Measurements from ENCODE around the gene CCR5AS. TPM values are rescaled to one million over a fixed set of nuclear protein-coding genes. Genes with fewer than 3 reads are reported as not detected.

Gene CCR5AS

DNA sequence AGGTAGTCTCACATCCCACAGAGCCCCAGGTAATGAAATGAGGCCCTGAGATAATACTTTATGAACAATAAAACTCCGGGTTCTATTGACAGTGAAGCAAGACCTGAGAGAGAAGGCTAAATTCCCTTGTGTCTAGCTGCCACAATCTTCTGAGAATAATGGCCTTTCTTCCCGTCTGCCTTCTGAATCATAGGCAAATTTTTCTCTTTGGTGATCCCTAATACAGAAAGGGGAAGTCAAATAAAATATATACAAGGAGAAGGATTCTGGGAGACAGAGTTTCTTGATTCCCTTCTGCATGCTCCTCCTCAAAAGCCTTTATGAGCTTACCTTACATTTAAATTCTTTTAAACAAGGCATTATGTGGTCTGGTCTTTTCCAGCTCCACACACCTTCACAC is 82.8 kb downstream of the CCR5AS start:
- no peak overlapping the region for H3K27ac Mint-ChIP-seq
- DNase-seq (ENCODE audit: low spot score), result no peak
- H3K27me3 Mint-ChIP-seq (ENCODE audit: insufficient read depth), result peaks cover 21% of the 10 kb centered on the region
- intact Hi-C loops (cut with micrococcal nuclease), result no loop called here
- H3K4me3 Mint-ChIP-seq, result no peak overlapping the region
- H3K36me3 Mint-ChIP-seq (ENCODE audit: low read depth), result peaks cover 4% of the 10 kb centered on the region
- H3K4me1 Mint-ChIP-seq (ENCODE audit: low read depth), result no peaks in the 10 kb centered on the region
- peaks cover 21% of the 10 kb centered on the region for H3K9me3 Mint-ChIP-seq

DNA sequence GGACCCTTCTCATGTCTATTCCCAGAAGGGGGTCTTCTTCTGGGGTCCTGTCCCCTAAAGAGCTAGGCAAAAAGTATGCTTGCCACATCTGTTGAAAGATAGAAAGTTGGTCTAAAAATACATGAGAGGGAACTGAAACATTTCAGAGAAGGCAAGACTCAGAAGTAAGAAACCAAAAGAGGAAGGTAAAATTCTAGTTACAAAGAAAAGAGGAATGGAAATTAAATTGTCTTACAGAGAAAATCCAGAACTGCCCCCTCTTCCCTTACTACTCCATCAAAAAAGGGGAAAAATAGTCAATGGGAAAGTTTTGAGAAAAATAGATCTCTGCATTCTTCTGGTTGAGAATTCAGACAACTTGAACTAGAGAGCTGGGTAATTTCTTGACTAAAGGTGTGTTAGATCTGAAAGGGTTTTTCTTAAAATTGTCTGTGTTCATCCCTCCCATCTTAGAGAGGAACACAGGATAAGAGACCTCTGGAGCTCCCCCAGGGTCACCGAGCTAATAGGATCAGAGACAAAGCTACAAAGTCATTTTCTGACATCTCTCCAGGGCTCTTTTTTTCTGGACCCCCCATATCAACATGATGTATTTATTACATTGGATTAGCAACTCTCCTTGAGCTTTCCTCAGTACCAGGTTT is 85.3 kb downstream of the CCR5AS start:
- intact Hi-C loops (cut with micrococcal nuclease), result no loop called here
- Mint-ChIP-seq H3K4me1 (ENCODE audit: low read depth) (no peaks in the 10 kb centered on the region), H3K4me3 (no peak overlapping the region), H3K27me3 (ENCODE audit: insufficient read depth) (peaks cover 21% of the 10 kb centered on the region), H3K36me3 (ENCODE audit: low read depth) (peaks cover 12% of the 10 kb centered on the region), H3K9me3 (peaks cover 34% of the 10 kb centered on the region), H3K27ac (no peak overlapping the region)
- DNase-seq (ENCODE audit: low spot score), result no peak

DNA sequence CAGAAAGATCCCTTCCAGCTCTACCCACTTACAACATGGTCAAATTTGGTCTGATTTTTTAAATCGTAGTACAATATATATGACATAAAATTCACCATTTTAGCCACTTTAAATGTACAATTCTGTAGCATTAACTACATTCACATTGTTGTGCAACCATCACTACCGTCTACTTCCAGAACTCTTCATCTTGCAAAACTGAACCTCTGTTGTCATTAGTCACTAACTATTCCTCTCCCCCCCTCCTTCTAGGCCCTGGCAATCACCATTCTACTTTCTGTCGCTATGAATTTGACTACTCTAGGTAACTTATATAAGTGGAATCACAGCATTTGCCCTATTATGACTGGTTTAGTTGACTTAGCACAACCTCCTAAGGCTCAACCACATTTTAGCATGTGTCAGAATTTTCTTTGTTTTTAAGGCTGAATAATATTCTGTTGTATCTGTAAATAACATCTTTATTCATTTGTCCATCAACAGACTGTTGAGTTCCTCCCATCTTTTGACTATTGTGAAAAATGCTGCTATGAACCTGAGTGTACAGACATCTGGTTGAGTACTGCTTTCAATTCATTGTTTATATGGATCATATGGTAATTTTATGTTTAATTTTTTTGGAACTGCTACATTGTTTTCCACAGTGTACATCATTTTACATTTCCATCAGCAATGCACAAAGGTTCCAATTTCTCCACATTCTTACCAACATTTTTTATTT is 88.5 kb downstream of the CCR5AS start:
- intact Hi-C loops (cut with micrococcal nuclease), result no loop called here
- no peak for DNase-seq (ENCODE audit: low spot score)
- no peak overlapping the region for H3K4me3 Mint-ChIP-seq
- peaks cover 12% of the 10 kb centered on the region for H3K36me3 Mint-ChIP-seq (ENCODE audit: low read depth)
- peaks cover 18% of the 10 kb centered on the region for H3K27me3 Mint-ChIP-seq (ENCODE audit: insufficient read depth)
- H3K4me1 Mint-ChIP-seq (ENCODE audit: low read depth), result peaks cover 7% of the 10 kb centered on the region
- peaks cover 34% of the 10 kb centered on the region for H3K9me3 Mint-ChIP-seq
- no peak overlapping the region for H3K27ac Mint-ChIP-seq

DNA sequence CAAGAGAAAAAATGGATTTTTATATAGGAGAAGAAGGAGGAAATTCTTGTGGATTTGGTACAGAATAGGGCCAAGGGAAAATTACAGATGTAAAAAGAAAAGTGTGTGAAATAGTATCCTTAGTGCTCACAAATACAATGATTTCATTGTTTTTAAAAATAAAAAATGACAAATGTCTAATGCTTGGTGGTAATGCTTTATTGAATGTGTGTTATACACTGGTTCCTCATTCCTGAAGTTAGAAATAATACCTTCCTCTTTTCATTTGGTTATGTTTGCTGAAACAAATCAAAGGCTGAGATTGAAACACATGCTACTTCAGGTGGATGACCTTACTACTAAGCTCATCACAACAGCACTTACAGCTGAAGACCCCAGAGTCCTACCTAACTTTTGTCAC is 90.7 kb downstream of the CCR5AS start:
- no peak overlapping the region for H3K4me3 Mint-ChIP-seq
- H3K27me3 Mint-ChIP-seq (ENCODE audit: insufficient read depth), result peaks cover 12% of the 10 kb centered on the region

DNA sequence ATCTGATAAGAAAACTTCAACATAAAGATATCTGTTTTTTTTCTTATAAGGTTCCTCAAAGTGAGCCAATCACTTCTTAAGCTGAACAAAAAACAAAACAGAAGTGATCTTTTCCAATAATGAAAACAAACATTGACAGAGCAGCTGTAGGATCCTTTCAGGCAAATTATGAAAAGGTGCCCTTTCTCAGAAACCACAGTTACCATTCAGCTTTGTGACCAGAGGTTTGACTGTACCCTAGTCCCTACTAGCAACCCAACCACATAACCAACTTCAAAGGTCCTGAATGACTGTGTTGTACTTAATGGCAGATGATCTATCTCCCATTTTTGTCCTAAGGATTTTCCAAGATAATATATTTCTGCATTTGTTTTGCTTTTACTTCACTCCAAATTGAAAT is 92.3 kb downstream of the CCR5AS start:
- Mint-ChIP-seq H3K27me3 (ENCODE audit: insufficient read depth) (peaks cover 10% of the 10 kb centered on the region), H3K4me1 (ENCODE audit: low read depth) (peaks cover 7% of the 10 kb centered on the region), H3K36me3 (ENCODE audit: low read depth) (peaks cover 16% of the 10 kb centered on the region), H3K27ac (no peak overlapping the region), H3K9me3 (peaks cover 27% of the 10 kb centered on the region), H3K4me3 (no peak overlapping the region)
- intact Hi-C loops (cut with micrococcal nuclease), result loop anchor here (1.0 to 2.0 kb wide), 2 partner anchors 15 to 38 kb away; no protein-coding TSS in a partner anchor
- DNase-seq (ENCODE audit: low spot score), result no peak

More for the DNA sequence above, 90.7 kb downstream of the CCR5AS start:
- DNase-seq (ENCODE audit: low spot score), result no peak
- intact Hi-C loops (cut with micrococcal nuclease), result no loop called here
- Mint-ChIP-seq H3K4me1 (ENCODE audit: low read depth) (peaks cover 7% of the 10 kb centered on the region), H3K36me3 (ENCODE audit: low read depth) (peaks cover 15% of the 10 kb centered on the region), H3K9me3 (peaks cover 34% of the 10 kb centered on the region), H3K27ac (no peak overlapping the region)

Other genes starting within 250 kb of the CCR5AS start
- gene CCR1, start 198.8 kb downstream of the CCR5AS start, total RNA-seq, result 22.6 and 23.2 TPM in 2 replicates
- 0.29 TPM in 1 of 2 replicates, not detected in the other for gene CCR3, start 164.6 kb downstream of the CCR5AS start, total RNA-seq
- 20.6 and 21.0 TPM in 2 replicates for gene CCR2, start 53.0 kb downstream of the CCR5AS start, total RNA-seq
- 5.8 TPM in 2 replicates for gene CCR5, start 36.1 kb downstream of the CCR5AS start, total RNA-seq
- gene CCRL2, start 193 bp upstream of the CCR5AS start, total RNA-seq, result 2.2 and 3.9 TPM in 2 replicates
- gene LTF, start 57.8 kb upstream of the CCR5AS start, total RNA-seq, result not detected in 2 replicates
- gene RTP3, start 90.9 kb upstream of the CCR5AS start, total RNA-seq, result not detected in 2 replicates
- not detected in 2 replicates for gene LRRC2, start 159.2 kb upstream of the CCR5AS start, total RNA-seq
- not detected in 2 replicates for gene FAM240A, start 205.5 kb upstream of the CCR5AS start, total RNA-seq